ENCODE measurements around the gene PDPK1. TPM values are rescaled to one million over a fixed set of nuclear protein-coding genes. Genes with fewer than 3 reads are reported as not detected.

Gene PDPK1
- total RNA-seq, 1 donor from 2014 or later: 46.3 TPM

- intact Hi-C loops (cut with DNase I): loop anchor here (5.0 kb wide), 1 partner anchor 160 kb away; the partner anchor contains the start of gene ABCA3
- peak; percentile 60 for DNase-seq (ENCODE audit: low spot score)
- peak; percentile 11 for ATAC-seq
Observed at GRCh38 chr16:2501946-2502895, 35.6 kb upstream of the PDPK1 start.

GRCh38 chr16:2505695-2506094 is 32.1 kb upstream of the PDPK1 start:
- no peak for DNase-seq (ENCODE audit: low spot score)
- no peak for ATAC-seq
- intact Hi-C loops (cut with DNase I): no loop called here

GRCh38 chr16:2507052-2507659 is 30.7 kb upstream of the PDPK1 start:
- intact Hi-C loops (cut with DNase I): no loop called here
- ATAC-seq: peak; percentile 42

GRCh38 chr16:2507665-2508064 is 30.2 kb upstream of the PDPK1 start:
- peak; percentile 69 for DNase-seq (ENCODE audit: low spot score)
- peak; percentile 56 for ATAC-seq
- intact Hi-C loops (cut with DNase I): no loop called here

More at GRCh38 chr16:2507052-2507659, 30.7 kb upstream of the PDPK1 start:
- DNase-seq (ENCODE audit: low spot score): no peak

- DNase-seq (ENCODE audit: low spot score) (no peak), ATAC-seq (no peak)
- intact Hi-C loops (cut with DNase I): no loop called here
Observed at GRCh38 chr16:2508722-2509400, 29.0 kb upstream of the PDPK1 start.

GRCh38 chr16:2511128-2511800 is 26.6 kb upstream of the PDPK1 start:
- peak; percentile 53 for ATAC-seq
- intact Hi-C loops (cut with DNase I): no loop called here
- peak; percentile 91 for DNase-seq (ENCODE audit: low spot score)

- intact Hi-C loops (cut with DNase I): no loop called here
- ATAC-seq: no peak
- DNase-seq (ENCODE audit: low spot score): peak; percentile 62
Observed at GRCh38 chr16:2511996-2512734, 25.7 kb upstream of the PDPK1 start.

GRCh38 chr16:2512735-2513404 is 25.0 kb upstream of the PDPK1 start:
- intact Hi-C loops (cut with DNase I): no loop called here
- peak; percentile 1 for ATAC-seq
- DNase-seq (ENCODE audit: low spot score): peak; percentile 68

- ATAC-seq (peak; percentile 88), DNase-seq (ENCODE audit: low spot score) (peak; percentile 95)
- intact Hi-C loops (cut with DNase I): no loop called here
Observed at GRCh38 chr16:2513405-2514332, 24.2 kb upstream of the PDPK1 start, which contains the start of gene ATP6V0C. Gene ATP6V0C (plus strand): TSS chr16:2513952. CDS start chr16:2514104, 152 bp downstream.

- no peak for ATAC-seq
- DNase-seq (ENCODE audit: low spot score): no peak
- intact Hi-C loops (cut with DNase I): no loop called here
Observed at GRCh38 chr16:2514333-2515179, 23.3 kb upstream of the PDPK1 start.

GRCh38 chr16:2515180-2515851 is 22.5 kb upstream of the PDPK1 start:
- no peak for ATAC-seq
- intact Hi-C loops (cut with DNase I): no loop called here

GRCh38 chr16:2516391-2517240 is 21.2 kb upstream of the PDPK1 start:
- DNase-seq (ENCODE audit: low spot score): no peak
- ATAC-seq: no peak
- intact Hi-C loops (cut with DNase I): no loop called here

More at GRCh38 chr16:2515180-2515851, 22.5 kb upstream of the PDPK1 start:
- DNase-seq (ENCODE audit: low spot score): no peak

GRCh38 chr16:2517954-2518605 is 19.7 kb upstream of the PDPK1 start:
- intact Hi-C loops (cut with DNase I): no loop called here
- ATAC-seq (no peak), DNase-seq (ENCODE audit: low spot score) (no peak)
